B cell (primary cell): ENCODE measurements around the gene RAD23A.

ENCODE experiments used
- CTCF ChIP-seq: fragments of 200-600 bp; IDR thresholded peaks from one replicate; pipeline ENCODE4 v1.8.0; 2022; ENCODE audit warnings: antibody characterized with exemption, mild to moderate bottlenecking
- EZH2 ChIP-seq: IDR thresholded peaks from 2 replicates; pipeline ENCODE4 v1.6.1; 2012; ENCODE audit warnings: borderline replicate concordance, low read depth, mild to moderate bottlenecking, moderate library complexity, low read length; ENCODE audit not compliant: insufficient read depth, poor library complexity, severe bottlenecking

- TF ChIP-seq CTCF (no peak), EZH2 (no peak)
These were observed 38.5 kb upstream of the RAD23A start for GRCh38 chr19:12907166-12907565.
